Measurements from ENCODE around the gene PNLIPRP1. TPM values are rescaled to one million over a fixed set of nuclear protein-coding genes. Genes with fewer than 3 reads are reported as not detected.

PNLIPRP1 gene
- total RNA-seq, 1 donor: not detected

DNA sequence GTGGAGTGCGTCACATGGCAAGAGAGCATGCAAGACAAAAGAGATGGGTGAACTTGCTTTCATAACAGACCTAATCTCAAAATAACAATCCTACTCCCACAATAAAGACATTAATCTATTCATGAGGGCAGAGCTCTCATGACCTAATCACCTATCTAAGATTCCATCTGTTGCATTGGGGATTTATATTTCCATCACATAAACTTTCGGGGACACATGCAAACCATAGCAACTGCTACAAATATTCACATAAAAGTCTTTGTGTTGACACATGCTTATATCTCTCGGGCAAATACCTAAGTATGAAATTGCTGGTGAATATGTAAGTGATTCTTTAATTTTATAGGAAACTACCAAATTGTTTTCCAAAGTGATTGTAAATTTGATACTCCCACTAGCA lies 16.0 kb upstream of the PNLIPRP1 start:
- H4K20me1 ChIP-seq (ENCODE audit: insufficient read depth, low read length): no peaks in the 10 kb centered on the region
- DNase-seq (ENCODE audit: insufficient read length, low spot score, missing footprints): no peak

DNA sequence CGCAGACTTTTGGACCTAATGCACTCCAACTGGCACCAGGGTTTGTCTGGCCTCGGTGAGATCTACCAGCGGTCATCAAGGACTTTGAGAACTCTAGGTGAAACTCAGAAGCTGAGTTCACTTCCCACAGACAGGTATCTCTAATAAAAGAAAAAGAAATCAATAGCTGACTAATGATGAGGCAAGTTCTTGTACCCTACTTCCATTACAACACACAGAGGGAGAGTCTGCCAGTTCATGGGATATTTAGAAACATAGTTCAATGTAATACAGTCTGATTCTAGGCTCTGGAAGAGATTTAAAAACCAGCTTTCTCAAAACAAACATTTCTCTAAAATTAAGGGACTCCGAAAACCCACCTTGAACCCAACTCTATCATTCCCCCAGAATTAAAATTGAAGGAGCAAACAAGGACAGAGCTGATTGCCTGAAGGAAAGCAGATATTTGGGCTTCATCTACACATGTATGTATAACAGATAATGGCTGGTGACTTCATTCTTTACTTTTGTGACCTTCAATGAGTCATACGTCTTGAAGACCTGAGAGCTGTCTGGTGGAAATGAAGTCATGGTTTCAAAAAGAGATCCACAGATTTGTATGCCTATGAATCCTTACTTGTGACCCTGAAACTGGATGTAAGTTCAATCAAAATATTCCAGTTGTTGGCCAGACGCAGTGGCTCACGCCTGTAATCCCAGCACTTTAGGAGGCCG lies 2.7 kb upstream of the PNLIPRP1 start:
- Histone ChIP-seq H4K20me1 (ENCODE audit: insufficient read depth, low read length) (no peaks in the 10 kb centered on the region), H3K4me2 (ENCODE audit: insufficient read depth, low read length) (no peak overlapping the region), H3K27me3 (ENCODE audit: insufficient read depth, low read length) (no peaks in the 10 kb centered on the region), H3K4me1 (ENCODE audit: insufficient read depth, low read length) (no peaks in the 10 kb centered on the region), H2AFZ (ENCODE audit: low read length) (no peak overlapping the region), H3K9me3 (ENCODE audit: low read depth, low read length) (no peaks in the 10 kb centered on the region), H3K4me3 (ENCODE audit: insufficient read depth, low read length) (no peak overlapping the region), H3K27ac (ENCODE audit: low read depth, low read length) (no peak overlapping the region), H3K79me2 (ENCODE audit: insufficient read depth, low read length) (no peaks in the 10 kb centered on the region), H3K36me3 (ENCODE audit: insufficient read depth, low read length) (no peaks in the 10 kb centered on the region)
- TF ChIP-seq, protein P1, sequence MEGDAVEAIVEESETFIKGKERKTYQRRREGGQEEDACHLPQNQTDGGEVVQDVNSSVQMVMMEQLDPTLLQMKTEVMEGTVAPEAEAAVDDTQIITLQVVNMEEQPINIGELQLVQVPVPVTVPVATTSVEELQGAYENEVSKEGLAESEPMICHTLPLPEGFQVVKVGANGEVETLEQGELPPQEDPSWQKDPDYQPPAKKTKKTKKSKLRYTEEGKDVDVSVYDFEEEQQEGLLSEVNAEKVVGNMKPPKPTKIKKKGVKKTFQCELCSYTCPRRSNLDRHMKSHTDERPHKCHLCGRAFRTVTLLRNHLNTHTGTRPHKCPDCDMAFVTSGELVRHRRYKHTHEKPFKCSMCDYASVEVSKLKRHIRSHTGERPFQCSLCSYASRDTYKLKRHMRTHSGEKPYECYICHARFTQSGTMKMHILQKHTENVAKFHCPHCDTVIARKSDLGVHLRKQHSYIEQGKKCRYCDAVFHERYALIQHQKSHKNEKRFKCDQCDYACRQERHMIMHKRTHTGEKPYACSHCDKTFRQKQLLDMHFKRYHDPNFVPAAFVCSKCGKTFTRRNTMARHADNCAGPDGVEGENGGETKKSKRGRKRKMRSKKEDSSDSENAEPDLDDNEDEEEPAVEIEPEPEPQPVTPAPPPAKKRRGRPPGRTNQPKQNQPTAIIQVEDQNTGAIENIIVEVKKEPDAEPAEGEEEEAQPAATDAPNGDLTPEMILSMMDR (IDR thresholded peaks at IDR 0.05; ENCODE audit: extremely low read depth, low read depth, low read length): no peak
- DNase-seq (ENCODE audit: insufficient read length, low spot score, missing footprints): no peak

More for the DNA sequence above, 16.0 kb upstream of the PNLIPRP1 start:
- Histone ChIP-seq H3K79me2 (ENCODE audit: insufficient read depth, low read length) (no peaks in the 10 kb centered on the region), H3K27ac (ENCODE audit: low read depth, low read length) (no peak overlapping the region), H3K4me1 (ENCODE audit: insufficient read depth, low read length) (no peaks in the 10 kb centered on the region), H3K36me3 (ENCODE audit: insufficient read depth, low read length) (no peaks in the 10 kb centered on the region), H2AFZ (ENCODE audit: low read length) (no peak overlapping the region), H3K9me3 (ENCODE audit: low read depth, low read length) (no peaks in the 10 kb centered on the region), H3K4me2 (ENCODE audit: insufficient read depth, low read length) (no peak overlapping the region), H3K4me3 (ENCODE audit: insufficient read depth, low read length) (no peak overlapping the region), H3K27me3 (ENCODE audit: insufficient read depth, low read length) (no peaks in the 10 kb centered on the region)
- TF ChIP-seq, protein P1 (IDR thresholded peaks at IDR 0.05; ENCODE audit: extremely low read depth, low read depth, low read length): no peak

DNA sequence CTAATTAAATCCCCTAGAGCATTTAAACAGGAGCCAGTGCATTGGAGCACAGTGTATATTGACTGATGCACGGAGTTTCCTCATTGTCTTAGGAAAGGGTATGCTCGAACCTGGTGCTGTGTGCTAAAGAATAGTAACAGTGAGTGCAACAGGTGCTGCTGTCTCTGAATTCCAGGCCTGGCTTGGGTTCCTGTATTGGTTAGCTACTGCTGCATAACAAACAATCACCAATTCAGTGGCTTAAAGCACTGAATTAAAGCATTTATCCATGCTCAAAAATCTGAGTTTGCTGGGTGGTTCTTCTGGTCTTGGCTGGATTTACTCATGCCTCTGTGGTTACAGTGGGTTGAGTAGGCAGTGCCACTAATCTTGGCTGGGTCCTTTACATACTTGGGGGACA lies 1.8 kb upstream of the PNLIPRP1 start:
- no peaks in the 10 kb centered on the region for H3K9me3 ChIP-seq (ENCODE audit: low read depth, low read length)
- no peaks in the 10 kb centered on the region for H3K4me1 ChIP-seq (ENCODE audit: insufficient read depth, low read length)
- H3K4me3 ChIP-seq (ENCODE audit: insufficient read depth, low read length): no peak overlapping the region
- no peak overlapping the region for H2AFZ ChIP-seq (ENCODE audit: low read length)
- TF ChIP-seq, protein P1 (IDR thresholded peaks at IDR 0.05; ENCODE audit: extremely low read depth, low read depth, low read length): no peak
- H4K20me1 ChIP-seq (ENCODE audit: insufficient read depth, low read length): no peaks in the 10 kb centered on the region
- H3K4me2 ChIP-seq (ENCODE audit: insufficient read depth, low read length): no peak overlapping the region
- no peak overlapping the region for H3K27ac ChIP-seq (ENCODE audit: low read depth, low read length)
- no peaks in the 10 kb centered on the region for H3K27me3 ChIP-seq (ENCODE audit: insufficient read depth, low read length)
- H3K36me3 ChIP-seq (ENCODE audit: insufficient read depth, low read length): no peaks in the 10 kb centered on the region
- H3K79me2 ChIP-seq (ENCODE audit: insufficient read depth, low read length): no peaks in the 10 kb centered on the region
- DNase-seq (ENCODE audit: insufficient read length, low spot score, missing footprints): no peak

DNA sequence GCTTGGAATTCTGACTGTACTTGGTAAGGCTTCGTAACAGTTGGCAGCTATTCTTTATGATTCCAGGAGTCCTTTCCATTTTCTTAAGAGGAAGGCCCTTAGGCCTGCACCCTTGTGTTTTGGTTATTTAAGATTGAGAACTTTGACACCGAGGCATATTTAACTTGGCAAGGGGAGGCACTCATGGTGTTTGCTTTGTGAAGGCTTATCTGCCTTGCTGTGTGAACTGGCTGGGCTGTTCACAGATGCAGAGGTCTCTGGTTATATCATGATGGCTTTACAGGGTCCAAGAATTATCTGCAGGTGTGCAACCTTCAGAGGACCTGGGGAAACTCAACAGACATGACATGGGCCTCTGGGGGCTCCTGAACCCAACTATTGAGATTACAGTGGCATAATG lies 833 bp upstream of the PNLIPRP1 start:
- Histone ChIP-seq H3K4me2 (ENCODE audit: insufficient read depth, low read length) (no peak overlapping the region), H3K4me1 (ENCODE audit: insufficient read depth, low read length) (no peaks in the 10 kb centered on the region), H3K79me2 (ENCODE audit: insufficient read depth, low read length) (no peaks in the 10 kb centered on the region), H4K20me1 (ENCODE audit: insufficient read depth, low read length) (no peaks in the 10 kb centered on the region), H3K9me3 (ENCODE audit: low read depth, low read length) (no peaks in the 10 kb centered on the region), H3K36me3 (ENCODE audit: insufficient read depth, low read length) (no peaks in the 10 kb centered on the region), H3K27me3 (ENCODE audit: insufficient read depth, low read length) (no peaks in the 10 kb centered on the region), H2AFZ (ENCODE audit: low read length) (no peak overlapping the region), H3K27ac (ENCODE audit: low read depth, low read length) (no peak overlapping the region), H3K4me3 (ENCODE audit: insufficient read depth, low read length) (no peak overlapping the region)
- TF ChIP-seq, protein P1 (IDR thresholded peaks at IDR 0.05; ENCODE audit: extremely low read depth, low read depth, low read length): no peak
- DNase-seq (ENCODE audit: insufficient read length, low spot score, missing footprints): no peak

Data from osteoblast (primary cell).